GM12878 (cell line): Measurements from ENCODE around the gene PMIS2. TPM values are rescaled to one million over a fixed set of nuclear protein-coding genes. Genes with fewer than 3 reads are reported as not detected.
A peak's percentile ranks its signal among the peaks of the same experiment; 100 is the strongest.

ENCODE experiments used
- ATAC-seq: fragments of 200-7000 bp; cut with Tn5 transposase; 3 replicates; pipeline ENCODE4 v1.9.1; 2020; ENCODE audit warnings: mild to moderate bottlenecking, moderate library complexity
- BruUV-seq: library from RNA; stranded (reverse); fragments of 400-500 nt; replicated peaks from 2 replicates; lab custom pipeline; 2021; lab: Mats Ljungman, UMichigan
- CTCF ChIA-PET: fragments of 300-600 bp; sonication (Branson Sonifier 250); formaldehyde crosslinking; extraction: SDS; loops from one replicate; lab custom pipeline; 2021; ENCODE audit warnings: inconsistent platforms; lab: Yijun Ruan, JAX
- POLR2A ChIA-PET: fragments of 350-600 bp; formaldehyde crosslinking; extraction: SDS; loops from one replicate; lab custom pipeline; 2021; ENCODE audit warnings: inconsistent platforms; lab: Charles Lee
- RAD21 ChIA-PET: fragments of 300-600 bp; sonication (Branson Sonifier 250); formaldehyde crosslinking; loops from one replicate; lab custom pipeline; 2023; ENCODE audit warnings: antibody characterized with exemption; ENCODE audit not compliant: unreplicated experiment; lab: Charles Lee
- SMC1A ChIA-PET: fragments of 300-600 bp; sonication (Branson Sonifier 250); formaldehyde crosslinking; loops from one replicate; lab custom pipeline; 2023; ENCODE audit not compliant: unreplicated experiment, uncharacterized antibody; lab: Charles Lee
- DNase-seq: peaks from one replicate; pipeline ENCODE4 v3.0.0-alpha.2; 2011; ENCODE audit warnings: low read depth, low spot score
- FAIRE-seq: peaks from 3 replicates; lab custom pipeline; 2011; peaks lifted over from hg19 to GRCh38; lab: Jason Lieb, UNC
- H2AFZ ChIP-seq: 2 replicates; pipeline ENCODE4 v1.6.0; 2011; ENCODE audit warnings: low read depth, low read length, control low read depth; ENCODE audit not compliant: control insufficient read depth
- H3K27ac ChIP-seq: 2 replicates; pipeline ENCODE4 v1.5.1; 2011; ENCODE audit warnings: control low read depth; ENCODE audit not compliant: control insufficient read depth, insufficient read depth
- H3K27me3 ChIP-seq, 2 experiments: replicated peaks in 1 of 2; 2 replicates each; pipeline versions ENCODE4 v1.6.0 to v1.6.1; 2011; ENCODE audit warnings: low read length in 1 of 2; ENCODE audit not compliant: control insufficient read depth in 2 of 2, insufficient read depth in 2 of 2
- H3K36me3 ChIP-seq, 2 experiments: 2 replicates each; pipeline ENCODE4 v1.5.1; 2011; ENCODE audit warnings: low read length in 1 of 2; ENCODE audit not compliant: control insufficient read depth in 2 of 2, insufficient read depth in 2 of 2
- H3K4me1 ChIP-seq: 2 replicates; pipeline ENCODE4 v1.6.1; 2011; ENCODE audit warnings: mild to moderate bottlenecking, low read length, moderate library complexity, mixed read lengths; ENCODE audit not compliant: control insufficient read depth, insufficient read depth
- H3K4me2 ChIP-seq: 2 replicates; pipeline ENCODE4 v1.6.0; 2011; ENCODE audit warnings: control low read depth; ENCODE audit not compliant: control insufficient read depth, insufficient read depth
- H3K4me3 ChIP-seq: fragments of 200-600 bp; sonication (generic); 2 replicates; pipeline ENCODE4 v1.5.1; 2016
- H3K79me2 ChIP-seq: 2 replicates; pipeline ENCODE4 v1.6.0; 2011; ENCODE audit warnings: low read length; ENCODE audit not compliant: control insufficient read depth, insufficient read depth
- H3K9ac ChIP-seq: 2 replicates; pipeline ENCODE4 v1.8.0; 2011; ENCODE audit warnings: low read length, control low read depth, mixed read lengths; ENCODE audit not compliant: control insufficient read depth, insufficient read depth
- H3K9me3 ChIP-seq: replicated peaks from 3 replicates; pipeline ENCODE4 v1.5.1; 2011; ENCODE audit warnings: mild to moderate bottlenecking, low read length; ENCODE audit not compliant: control insufficient read depth, insufficient read depth
- H4K20me1 ChIP-seq: 2 replicates; pipeline ENCODE4 v1.6.0; 2011; ENCODE audit not compliant: control insufficient read depth, insufficient read depth
- BHLHE40 ChIP-seq, 2 experiments: fragments of 450-650 bp in 1 of 2; IDR thresholded peaks; 2 replicates each; pipeline ENCODE4 v1.6.1; 2011 to 2017; ENCODE audit warnings: low read depth in 2 of 2, borderline replicate concordance in 1 of 2, improper control_type of control experiment in 1 of 2, low read length in 1 of 2, mild to moderate bottlenecking in 1 of 2
- CREB1 ChIP-seq: IDR thresholded peaks from 2 replicates; pipeline ENCODE4 v1.6.1; 2012; ENCODE audit warnings: low read depth, mild to moderate bottlenecking, inconsistent platforms
- EP300 ChIP-seq, 2 experiments: fragments of 150-350 bp in 1 of 2; IDR thresholded peaks; 2 replicates each; pipeline ENCODE4 v1.6.1; 2011 to 2012; ENCODE audit warnings: low read depth in 2 of 2, low read length in 2 of 2, borderline replicate concordance in 1 of 2, improper control_type of control experiment in 1 of 2, inconsistent platforms in 1 of 2; ENCODE audit not compliant: control insufficient read depth in 1 of 2
- MTA2 ChIP-seq: fragments of 450-650 bp; IDR thresholded peaks from 2 replicates; pipeline ENCODE4 v1.6.1; 2016; ENCODE audit warnings: low read depth, mild to moderate bottlenecking, moderate library complexity
- NBN ChIP-seq: fragments of 450-650 bp; IDR thresholded peaks from 2 replicates; pipeline ENCODE4 v1.6.1; 2016
- PML ChIP-seq: IDR thresholded peaks from 2 replicates; pipeline ENCODE4 v1.6.1; 2012; ENCODE audit warnings: low read length, inconsistent platforms
- RBBP5 ChIP-seq: fragments of 200-600 bp; sonication (generic); conservative IDR thresholded peaks from 2 replicates; pipeline ENCODE4 v1.6.1; 2016
- RCOR1 ChIP-seq: conservative IDR thresholded peaks from 2 replicates; pipeline ENCODE4 v1.6.1; 2012; ENCODE audit warnings: low read depth, low read length, improper control_type of control experiment
- SP1 ChIP-seq: IDR thresholded peaks from one replicate; pipeline ENCODE4 v1.6.1; 2011; ENCODE audit warnings: low read depth, low read length
- SUPT20H ChIP-seq: IDR thresholded peaks from 2 replicates; pipeline ENCODE4 v1.6.1; 2011; ENCODE audit warnings: low read depth, mild to moderate bottlenecking, low read length, moderate library complexity, borderline replicate concordance; ENCODE audit not compliant: control insufficient read depth
- TARDBP ChIP-seq: IDR thresholded peaks from 2 replicates; pipeline ENCODE4 v1.6.1; 2016; ENCODE audit warnings: borderline replicate concordance
- TCF3 ChIP-seq: IDR thresholded peaks from 2 replicates; pipeline ENCODE4 v1.6.1; 2012; ENCODE audit warnings: low read depth, mild to moderate bottlenecking, low read length, borderline replicate concordance; ENCODE audit not compliant: insufficient read depth
- ZNF622 ChIP-seq: fragments of 450-650 bp; IDR thresholded peaks from 2 replicates; pipeline ENCODE4 v1.6.1; 2017; ENCODE audit warnings: mild to moderate bottlenecking, inconsistent platforms
- WGBS: methylation state at CpG from one replicate; pipeline ENCODE4 v1.1.6; 2016; ENCODE audit warnings: low lambda C conversion rate; ENCODE audit not compliant: insufficient replicate concordance, insufficient coverage; ENCODE audit errors: missing lambda C conversion rate; 5-methylcytosine and 5-hydroxymethylcytosine counted together
- in situ Hi-C: fragments of 300-500 bp; cut with MboI; formaldehyde crosslinking; loops from 9 replicates; pipeline ENCODE4 v1.14.3; 2018; ENCODE audit warnings: mixed read lengths
- intact Hi-C: fragments of 100-400 bp; cut with micrococcal nuclease; formaldehyde crosslinking; loops from one replicate; pipeline ENCODE4 v1.14.2; 2022; ENCODE audit not compliant: unreplicated experiment
- polyA plus RNA-seq, 11 experiments: library from polyadenylated mRNA; depleted of rRNA in 4 of 11; unstranded in 6 of 11; stranded (reverse) in 5 of 11; fragments of >200 nt; fragmentation: Nextera tagmentation in 4 of 11; fragmentation: Illumina TruSeq in 1 of 11; extraction: Ambion mirVana in 4 of 11; extraction: Trizol in 1 of 11; gene quantifications; 1 replicate in 1 of 11; 2 replicates in 10 of 11; pipeline versions ENCODE4 v1.2.1 to v1.2.3, GENCODE V29; 2011 to 2016; ENCODE audit warnings: inconsistent platforms in 2 of 11, missing spikeins in 2 of 11, low read depth in 1 of 11
- total RNA-seq, 4 experiments: library from RNA; depleted of rRNA in 3 of 4; stranded (reverse); fragments of >200 nt in 3 of 4; fragmentation: Illumina TruSeq in 1 of 4; extraction: Trizol in 1 of 4; gene quantifications; 2 replicates each; pipeline versions ENCODE4 v1.2.1 to v1.2.3, GENCODE V29; 2013 to 2021
- TF ChIP-seq, protein P1 (sequence below): fragments of 450-650 bp; IDR thresholded peaks from 2 replicates; pipeline ENCODE4 v1.6.1; 2017; ENCODE audit warnings: mild to moderate bottlenecking, moderate library complexity
- TF ChIP-seq, protein P2 (sequence below): fragments of 450-650 bp; IDR thresholded peaks from 2 replicates; pipeline ENCODE4 v1.6.1; 2016; ENCODE audit warnings: mild to moderate bottlenecking

Gene PMIS2
- total and polyA plus RNA-seq, 10 of the 15 experiments (the other 5 are each of a cell fraction or from before 2014, with no cell fraction given), result not detected

DNA sequence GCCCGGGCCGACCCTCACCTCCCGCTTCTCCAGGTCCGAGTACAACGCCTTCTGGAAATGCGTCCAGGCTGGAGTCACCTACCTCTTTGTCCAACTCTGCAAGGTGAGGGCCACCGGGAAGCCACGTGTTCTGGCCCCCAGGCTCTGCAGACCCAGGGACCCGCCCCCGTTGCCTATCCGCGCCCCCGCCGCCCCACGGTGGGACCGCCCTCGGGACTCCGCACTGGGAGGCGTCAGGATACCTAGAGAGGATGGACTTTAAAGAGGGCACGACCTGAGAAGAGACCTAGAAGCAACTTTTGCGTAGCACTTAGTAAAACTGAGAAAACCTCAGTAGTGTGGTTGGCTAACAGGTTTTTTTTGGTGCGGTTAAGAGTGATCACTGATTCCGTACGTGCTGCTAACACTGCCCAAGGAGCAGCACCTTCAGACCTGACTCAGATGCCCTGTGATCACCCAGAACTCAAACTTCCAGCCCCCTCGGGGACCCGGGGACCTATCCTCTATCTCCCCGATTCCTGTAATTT lies 40.1 kb upstream of the PMIS2 start:
- Histone ChIP-seq H3K79me2 (peaks cover 18% of the 10 kb centered on the region), H3K27me3 (no peaks in the 10 kb centered on the region), H3K4me1 (peaks cover 17% of the 10 kb centered on the region), H3K36me3 (peaks cover 0 to 2% of the 10 kb centered on the region in 2 experiments; a peak in 2 of 4 replicates), H3K27ac (peak overlapping the region; percentile 86), H3K4me2 (peak overlapping the region; percentile 91), H3K4me3 (peak overlapping the region; percentile 77), H3K9me3 (no peaks in the 10 kb centered on the region), H2AFZ (peak overlapping the region; percentile 91), H4K20me1 (no peaks in the 10 kb centered on the region), H3K9ac (peak overlapping the region; percentile 97)
- FAIRE-seq (peak; percentile 86), DNase-seq (peak; percentile 60), ATAC-seq (peak; percentile 82)
- RAD21 ChIA-PET, result no interaction called here
- WGBS, result 3% methylated on average over 27 of the region's 27 CpGs
- intact Hi-C loops (loop anchor here (2.0 to 5.0 kb wide), 3 partner anchors 35 to 386 kb away; partner anchors contain the start of gene HAUS5), in situ Hi-C loops (no loop called here)
- POLR2A ChIA-PET, result interaction anchor here (1.0 kb wide), 1 partner anchor 102 kb away, joined by 3 read pairs; the partner anchor contains the start of gene COX6B1
- CTCF ChIA-PET, result interaction anchor here (3.8 to 4.7 kb wide), 2 partner anchors 37 to 45 kb away, joined by 61 to 63 read pairs; no protein-coding TSS in a partner anchor
- SMC1A ChIA-PET, result interaction anchor here (0.5 kb wide), 1 partner anchor 193 kb away, joined by 3 read pairs; no protein-coding TSS in a partner anchor
- BruUV-seq, result no TSS peak
- TF ChIP-seq, protein P1, sequence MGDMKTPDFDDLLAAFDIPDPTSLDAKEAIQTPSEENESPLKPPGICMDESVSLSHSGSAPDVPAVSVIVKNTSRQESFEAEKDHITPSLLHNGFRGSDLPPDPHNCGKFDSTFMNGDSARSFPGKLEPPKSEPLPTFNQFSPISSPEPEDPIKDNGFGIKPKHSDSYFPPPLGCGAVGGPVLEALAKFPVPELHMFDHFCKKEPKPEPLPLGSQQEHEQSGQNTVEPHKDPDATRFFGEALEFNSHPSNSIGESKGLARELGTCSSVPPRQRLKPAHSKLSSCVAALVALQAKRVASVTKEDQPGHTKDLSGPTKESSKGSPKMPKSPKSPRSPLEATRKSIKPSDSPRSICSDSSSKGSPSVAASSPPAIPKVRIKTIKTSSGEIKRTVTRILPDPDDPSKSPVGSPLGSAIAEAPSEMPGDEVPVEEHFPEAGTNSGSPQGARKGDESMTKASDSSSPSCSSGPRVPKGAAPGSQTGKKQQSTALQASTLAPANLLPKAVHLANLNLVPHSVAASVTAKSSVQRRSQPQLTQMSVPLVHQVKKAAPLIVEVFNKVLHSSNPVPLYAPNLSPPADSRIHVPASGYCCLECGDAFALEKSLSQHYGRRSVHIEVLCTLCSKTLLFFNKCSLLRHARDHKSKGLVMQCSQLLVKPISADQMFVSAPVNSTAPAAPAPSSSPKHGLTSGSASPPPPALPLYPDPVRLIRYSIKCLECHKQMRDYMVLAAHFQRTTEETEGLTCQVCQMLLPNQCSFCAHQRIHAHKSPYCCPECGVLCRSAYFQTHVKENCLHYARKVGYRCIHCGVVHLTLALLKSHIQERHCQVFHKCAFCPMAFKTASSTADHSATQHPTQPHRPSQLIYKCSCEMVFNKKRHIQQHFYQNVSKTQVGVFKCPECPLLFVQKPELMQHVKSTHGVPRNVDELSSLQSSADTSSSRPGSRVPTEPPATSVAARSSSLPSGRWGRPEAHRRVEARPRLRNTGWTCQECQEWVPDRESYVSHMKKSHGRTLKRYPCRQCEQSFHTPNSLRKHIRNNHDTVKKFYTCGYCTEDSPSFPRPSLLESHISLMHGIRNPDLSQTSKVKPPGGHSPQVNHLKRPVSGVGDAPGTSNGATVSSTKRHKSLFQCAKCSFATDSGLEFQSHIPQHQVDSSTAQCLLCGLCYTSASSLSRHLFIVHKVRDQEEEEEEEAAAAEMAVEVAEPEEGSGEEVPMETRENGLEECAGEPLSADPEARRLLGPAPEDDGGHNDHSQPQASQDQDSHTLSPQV, result no peak
- TF ChIP-seq PML (no peak), CREB1 (peak; percentile 37; the same call in 1 of the 2 replicates), MTA2 (peak; percentile 48; the same call in 1 of the 2 replicates), TCF3 (no peak), SUPT20H (no peak), ZNF622 (no peak), BHLHE40 (IDR thresholded peaks at IDR 0.05; ENCODE audit: borderline replicate concordance in 1 of 2, low read depth in 2 of 2, low read length in 1 of 2) (peak; percentile 52 to 53; a peak in 3 of 4 replicates), RBBP5 (no peak), EP300 (IDR thresholded peaks at IDR 0.05; ENCODE audit: borderline replicate concordance in 1 of 2, control insufficient read depth in 1 of 2, low read depth in 2 of 2, low read length in 2 of 2) (no peak), NBN (no peak), TARDBP (no peak), SP1 (no peak), RCOR1 (no peak)
- TF ChIP-seq, protein P2, sequence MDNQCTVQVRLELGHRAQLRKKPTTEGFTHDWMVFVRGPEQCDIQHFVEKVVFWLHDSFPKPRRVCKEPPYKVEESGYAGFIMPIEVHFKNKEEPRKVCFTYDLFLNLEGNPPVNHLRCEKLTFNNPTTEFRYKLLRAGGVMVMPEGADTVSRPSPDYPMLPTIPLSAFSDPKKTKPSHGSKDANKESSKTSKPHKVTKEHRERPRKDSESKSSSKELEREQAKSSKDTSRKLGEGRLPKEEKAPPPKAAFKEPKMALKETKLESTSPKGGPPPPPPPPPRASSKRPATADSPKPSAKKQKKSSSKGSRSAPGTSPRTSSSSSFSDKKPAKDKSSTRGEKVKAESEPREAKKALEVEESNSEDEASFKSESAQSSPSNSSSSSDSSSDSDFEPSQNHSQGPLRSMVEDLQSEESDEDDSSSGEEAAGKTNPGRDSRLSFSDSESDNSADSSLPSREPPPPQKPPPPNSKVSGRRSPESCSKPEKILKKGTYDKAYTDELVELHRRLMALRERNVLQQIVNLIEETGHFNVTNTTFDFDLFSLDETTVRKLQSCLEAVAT, result peak; percentile 64; the same call in 1 of the 2 replicates
